Thyroid gland (tissue), 4 donors: ENCODE data around the gene ADARB1.

Source experiments
- POLR2A ChIP-seq, 2 donors: fragments of 450-650 bp; IDR thresholded peaks; one replicate each; pipeline ENCODE4 v1.6.1; 2017; ENCODE audit warnings: antibody characterized with exemption in 2 of 2, mild to moderate bottlenecking in 2 of 2, moderate library complexity in 1 of 2
- TF ChIP-seq, protein P1 (sequence below), 6 experiments: fragments of 200-600 bp in 3 of 6; fragments of 450-650 bp in 3 of 6; sonication (generic) in 3 of 6; IDR thresholded peaks; one replicate each; pipeline ENCODE4 v1.5.1; 2016 to 2019; ENCODE audit warnings: antibody characterized with exemption in 6 of 6, mild to moderate bottlenecking in 2 of 6, inconsistent platforms in 1 of 6, moderate library complexity in 1 of 6

DNA sequence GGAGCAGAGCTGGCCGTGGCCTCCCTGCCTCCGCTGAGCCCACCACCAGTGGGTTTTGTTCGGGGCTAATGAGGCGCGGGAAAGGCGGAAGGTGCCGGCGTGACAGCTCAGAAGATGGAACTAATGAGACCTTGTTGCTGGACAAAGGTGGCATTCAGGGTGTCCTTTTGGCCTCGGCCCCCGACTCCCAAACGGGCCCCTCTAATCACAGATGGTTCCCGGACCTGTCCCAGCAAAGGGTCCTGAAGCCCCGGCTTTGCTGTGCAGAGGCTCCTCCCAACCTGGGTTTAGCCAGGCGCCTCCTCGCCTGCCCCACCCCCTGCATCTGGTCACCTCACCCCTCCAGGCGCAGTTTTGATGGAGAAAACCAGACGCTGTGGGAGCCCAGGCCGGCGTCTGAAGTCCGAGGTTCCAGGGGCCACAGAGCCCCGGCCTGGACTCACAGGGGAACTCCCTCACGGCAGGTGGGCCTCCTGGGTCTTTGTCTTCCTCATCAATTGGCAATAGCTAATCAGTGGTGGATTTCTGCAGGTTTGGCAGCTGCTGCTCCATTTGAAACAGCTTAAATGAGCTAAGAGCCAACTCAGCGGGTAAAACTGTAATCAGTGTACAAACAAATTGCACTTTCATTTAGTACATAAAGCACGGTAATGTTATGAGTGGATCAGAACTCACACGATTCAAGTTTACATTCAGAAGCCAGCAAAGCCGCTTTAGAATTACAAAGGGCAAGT, 44.3 kb upstream of the ADARB1 start:
- TF ChIP-seq, protein P1, sequence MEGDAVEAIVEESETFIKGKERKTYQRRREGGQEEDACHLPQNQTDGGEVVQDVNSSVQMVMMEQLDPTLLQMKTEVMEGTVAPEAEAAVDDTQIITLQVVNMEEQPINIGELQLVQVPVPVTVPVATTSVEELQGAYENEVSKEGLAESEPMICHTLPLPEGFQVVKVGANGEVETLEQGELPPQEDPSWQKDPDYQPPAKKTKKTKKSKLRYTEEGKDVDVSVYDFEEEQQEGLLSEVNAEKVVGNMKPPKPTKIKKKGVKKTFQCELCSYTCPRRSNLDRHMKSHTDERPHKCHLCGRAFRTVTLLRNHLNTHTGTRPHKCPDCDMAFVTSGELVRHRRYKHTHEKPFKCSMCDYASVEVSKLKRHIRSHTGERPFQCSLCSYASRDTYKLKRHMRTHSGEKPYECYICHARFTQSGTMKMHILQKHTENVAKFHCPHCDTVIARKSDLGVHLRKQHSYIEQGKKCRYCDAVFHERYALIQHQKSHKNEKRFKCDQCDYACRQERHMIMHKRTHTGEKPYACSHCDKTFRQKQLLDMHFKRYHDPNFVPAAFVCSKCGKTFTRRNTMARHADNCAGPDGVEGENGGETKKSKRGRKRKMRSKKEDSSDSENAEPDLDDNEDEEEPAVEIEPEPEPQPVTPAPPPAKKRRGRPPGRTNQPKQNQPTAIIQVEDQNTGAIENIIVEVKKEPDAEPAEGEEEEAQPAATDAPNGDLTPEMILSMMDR (IDR thresholded peaks at IDR 0.05), result no peak
- no peak for TF ChIP-seq POLR2A (IDR thresholded peaks at IDR 0.05)
